PFSK-1 (cell line): Measurements from ENCODE around the gene ADORA2B.

ENCODE experiments used
- POLR2AphosphoS5 ChIP-seq: IDR thresholded peaks from 2 replicates; pipeline ENCODE4 v1.6.1; 2012; ENCODE audit warnings: low read depth, mild to moderate bottlenecking, control low read depth, low read length, moderate library complexity
- REST ChIP-seq, 2 experiments: IDR thresholded peaks; 2 replicates each; pipeline versions ENCODE4 v1.6.1 to v1.8.0; 2011 to 2012; ENCODE audit warnings: low read depth in 2 of 2, low read length in 2 of 2, control low read depth in 1 of 2, inconsistent platforms in 1 of 2, mild to moderate bottlenecking in 1 of 2, moderate library complexity in 1 of 2; ENCODE audit not compliant: insufficient read depth in 1 of 2

DNA sequence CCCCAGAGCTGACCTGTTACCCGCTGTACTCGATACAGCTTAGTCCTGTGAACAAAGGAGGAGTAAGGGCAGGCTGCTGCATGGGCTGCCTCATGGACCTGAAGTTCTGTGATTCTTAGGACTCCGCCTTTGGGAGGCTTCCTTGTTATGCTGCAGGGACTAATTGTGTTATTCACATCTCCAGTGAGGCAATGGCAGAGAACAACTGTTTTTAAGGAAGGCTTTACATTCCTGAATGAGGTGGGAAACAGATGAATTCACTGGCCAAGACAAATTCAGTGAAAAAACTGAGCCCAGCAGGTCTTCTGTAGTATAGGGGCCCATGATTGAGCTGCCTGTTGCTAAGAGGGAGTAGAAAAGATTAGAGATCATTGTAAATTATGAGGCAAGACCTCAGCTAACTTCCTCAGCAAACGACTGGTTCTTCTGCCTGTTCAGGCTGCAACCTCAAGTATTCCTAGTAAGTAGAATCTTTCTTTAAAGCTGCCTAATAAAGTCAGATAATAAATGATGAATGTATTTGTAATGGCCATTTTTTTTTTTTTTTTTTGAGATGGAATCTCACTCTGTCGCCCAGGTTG, 26.3 kb downstream of the ADORA2B start:
- no peak for TF ChIP-seq POLR2AphosphoS5
- no peak for TF ChIP-seq REST (IDR thresholded peaks at IDR 0.05; ENCODE audit: insufficient read depth in 1 of 2, low read depth in 2 of 2, low read length in 2 of 2)
